C4-2B (cell line): Measurements from ENCODE around the gene COL6A2.
"Not testable (repeated sequence)": the region's sequence is repeated elsewhere in the genome, so short reads cannot be mapped to it uniquely, and the experiment has no call there.

Source experiments
- H3K27ac ChIP-seq: fragments of 450-650 bp; 2 replicates; pipeline ENCODE4 v1.5.1; 2017
- CTCF ChIP-seq: fragments of 450-650 bp; conservative IDR thresholded peaks from 2 replicates; pipeline ENCODE4 v1.5.1; 2017; ENCODE audit warnings: mild to moderate bottlenecking
- ZFX ChIP-seq: fragments of 450-650 bp; IDR thresholded peaks from 2 replicates; pipeline ENCODE4 v1.6.1; 2017

COL6A2 gene

GRCh38 chr21:46081862-46082712, 15.8 kb upstream of the COL6A2 start:
- H3K27ac ChIP-seq: no peak overlapping the region
- TF ChIP-seq ZFX: no peak
- no peak for TF ChIP-seq CTCF

GRCh38 chr21:46082713-46082962, 15.3 kb upstream of the COL6A2 start:
- H3K27ac ChIP-seq: no peak overlapping the region

GRCh38 chr21:46082963-46083790, 14.7 kb upstream of the COL6A2 start:
- TF ChIP-seq CTCF (no peak), ZFX (no peak)
- H3K27ac ChIP-seq: no peak overlapping the region

More at GRCh38 chr21:46082713-46082962, 15.3 kb upstream of the COL6A2 start:
- no peak for TF ChIP-seq ZFX
- no peak for TF ChIP-seq CTCF

GRCh38 chr21:46083791-46084561, 13.9 kb upstream of the COL6A2 start:
- no peak overlapping the region for H3K27ac ChIP-seq

GRCh38 chr21:46084709-46085108, 13.2 kb upstream of the COL6A2 start:
- H3K27ac ChIP-seq: no peak overlapping the region
- no peak for TF ChIP-seq ZFX
- no peak for TF ChIP-seq CTCF

More at GRCh38 chr21:46083791-46084561, 13.9 kb upstream of the COL6A2 start:
- TF ChIP-seq ZFX (no peak), CTCF (no peak)

- not testable (repeated sequence) for H3K27ac ChIP-seq
Observed at GRCh38 chr21:46085259-46085658, 12.7 kb upstream of the COL6A2 start.

- no peak overlapping the region for H3K27ac ChIP-seq
- TF ChIP-seq CTCF: no peak
- no peak for TF ChIP-seq ZFX
Observed at GRCh38 chr21:46087641-46088040, 10.3 kb upstream of the COL6A2 start.
